ENCODE data around the gene YPEL2. TPM values are rescaled to one million over a fixed set of nuclear protein-coding genes. Genes with fewer than 3 reads are reported as not detected.

The YPEL2 gene
- total RNA-seq, 2 experiments from 2014 or later = 0.88 to 3.1 TPM

GRCh38 chr17:59424331-59424730 lies 92.9 kb downstream of the YPEL2 start:
- H4K20me1 ChIP-seq (ENCODE audit: insufficient read depth, low read length) = no peaks in the 10 kb centered on the region
- H2AFZ ChIP-seq (ENCODE audit: low read length) = no peak overlapping the region
- no TSS peak for BruUV-seq (replicated peaks)
- CTCF ChIA-PET (ENCODE audit: unreplicated experiment) = interaction anchor here (0.6 kb wide), 1 partner anchor 95 kb away, joined by 4 read pairs; no protein-coding TSS in a partner anchor
- H3K4me3 ChIP-seq (ENCODE audit: low read depth, low read length, poor library complexity, severe bottlenecking) = no peak overlapping the region
- intact Hi-C loops (cut with micrococcal nuclease; ENCODE audit: unreplicated experiment) = no loop called here
- H3K36me3 ChIP-seq (ENCODE audit: insufficient read depth, low read length) = no peaks in the 10 kb centered on the region
- POLR2A ChIA-PET = interaction anchor here (1.2 kb wide), 1 partner anchor 12 kb away, joined by 3 read pairs; no protein-coding TSS in a partner anchor
- H3K27ac ChIP-seq (ENCODE audit: low read depth, low read length, poor library complexity, severe bottlenecking) = no peak overlapping the region
- no peaks in the 10 kb centered on the region for H3K9me3 ChIP-seq (ENCODE audit: low read length)
- no peak overlapping the region for H3K4me2 ChIP-seq (ENCODE audit: low read length)
- no peaks in the 10 kb centered on the region for H3K79me2 ChIP-seq (ENCODE audit: insufficient read depth, low read depth, low read length)
- TF ChIP-seq, protein P1, sequence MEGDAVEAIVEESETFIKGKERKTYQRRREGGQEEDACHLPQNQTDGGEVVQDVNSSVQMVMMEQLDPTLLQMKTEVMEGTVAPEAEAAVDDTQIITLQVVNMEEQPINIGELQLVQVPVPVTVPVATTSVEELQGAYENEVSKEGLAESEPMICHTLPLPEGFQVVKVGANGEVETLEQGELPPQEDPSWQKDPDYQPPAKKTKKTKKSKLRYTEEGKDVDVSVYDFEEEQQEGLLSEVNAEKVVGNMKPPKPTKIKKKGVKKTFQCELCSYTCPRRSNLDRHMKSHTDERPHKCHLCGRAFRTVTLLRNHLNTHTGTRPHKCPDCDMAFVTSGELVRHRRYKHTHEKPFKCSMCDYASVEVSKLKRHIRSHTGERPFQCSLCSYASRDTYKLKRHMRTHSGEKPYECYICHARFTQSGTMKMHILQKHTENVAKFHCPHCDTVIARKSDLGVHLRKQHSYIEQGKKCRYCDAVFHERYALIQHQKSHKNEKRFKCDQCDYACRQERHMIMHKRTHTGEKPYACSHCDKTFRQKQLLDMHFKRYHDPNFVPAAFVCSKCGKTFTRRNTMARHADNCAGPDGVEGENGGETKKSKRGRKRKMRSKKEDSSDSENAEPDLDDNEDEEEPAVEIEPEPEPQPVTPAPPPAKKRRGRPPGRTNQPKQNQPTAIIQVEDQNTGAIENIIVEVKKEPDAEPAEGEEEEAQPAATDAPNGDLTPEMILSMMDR (conservative IDR thresholded peaks at IDR 0.05; ENCODE audit: low read length) = no peak
- TF ChIP-seq EZH2phosphoT487 (IDR thresholded peaks at IDR 0.05; ENCODE audit: borderline replicate concordance, low read depth, low read length) = no peak
- no peaks in the 10 kb centered on the region for H3K4me1 ChIP-seq (ENCODE audit: insufficient read depth, low read length, poor library complexity, severe bottlenecking)
- no peaks in the 10 kb centered on the region for H3K9me2 ChIP-seq (ENCODE audit: insufficient read depth, low read length)
- DNase-seq (ENCODE audit: low spot score) = no peak

DNA sequence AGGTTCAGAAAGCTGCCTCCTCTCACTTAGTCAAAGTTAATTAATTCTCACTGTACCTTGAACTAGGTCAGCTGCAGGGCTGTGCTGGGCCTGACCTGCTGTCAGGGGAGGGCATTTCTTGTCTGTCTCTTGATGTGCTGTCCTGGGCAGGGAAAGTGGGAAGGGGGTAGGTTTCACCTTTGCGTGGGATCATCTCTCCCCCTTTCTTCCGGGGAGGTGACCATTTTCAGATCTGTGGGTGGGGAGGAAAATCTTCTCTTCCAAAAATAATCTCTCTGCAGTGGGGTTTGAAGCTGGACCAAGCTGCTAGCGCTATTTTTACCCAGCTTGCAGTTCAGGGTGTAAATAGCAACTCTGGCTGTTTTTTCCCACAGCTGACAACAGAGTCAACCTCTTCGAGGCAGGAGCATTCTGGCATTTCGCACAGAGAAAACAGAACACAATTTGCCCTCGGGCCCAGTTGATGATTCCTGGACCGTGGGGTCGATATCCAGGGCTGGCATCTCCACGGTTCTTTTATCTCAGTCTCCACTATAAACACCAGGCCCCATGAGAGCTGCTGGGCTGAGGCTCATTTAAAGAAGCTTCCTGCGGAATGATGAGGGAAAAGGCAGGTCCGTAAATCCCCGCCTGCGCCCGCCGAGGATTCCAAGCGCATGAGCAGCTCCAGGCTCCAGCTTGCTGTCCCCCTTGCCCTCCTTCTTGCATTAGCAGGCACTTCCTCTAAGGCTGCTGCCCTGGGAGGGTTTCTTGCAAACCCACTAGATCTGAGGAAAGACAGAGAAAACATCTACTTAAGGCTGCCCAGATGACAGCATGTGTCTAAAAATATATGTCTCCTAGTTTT lies 93.9 kb downstream of the YPEL2 start:
- Histone ChIP-seq H4K20me1 (ENCODE audit: insufficient read depth, low read length) (no peaks in the 10 kb centered on the region), H3K4me3 (ENCODE audit: low read depth, low read length, poor library complexity, severe bottlenecking) (no peak overlapping the region), H2AFZ (ENCODE audit: low read length) (no peak overlapping the region), H3K4me1 (ENCODE audit: insufficient read depth, low read length, poor library complexity, severe bottlenecking) (no peaks in the 10 kb centered on the region), H3K36me3 (ENCODE audit: insufficient read depth, low read length) (no peaks in the 10 kb centered on the region), H3K9me3 (ENCODE audit: low read length) (no peaks in the 10 kb centered on the region), H3K9me2 (ENCODE audit: insufficient read depth, low read length) (no peaks in the 10 kb centered on the region), H3K79me2 (ENCODE audit: insufficient read depth, low read depth, low read length) (no peaks in the 10 kb centered on the region), H3K27ac (ENCODE audit: low read depth, low read length, poor library complexity, severe bottlenecking) (no peak overlapping the region), H3K4me2 (ENCODE audit: low read length) (no peak overlapping the region)
- CTCF ChIA-PET (ENCODE audit: unreplicated experiment) = no interaction called here
- no TSS peak for BruUV-seq (replicated peaks)
- no peak for DNase-seq (ENCODE audit: low spot score)
- POLR2A ChIA-PET = interaction anchor here (0.6 to 0.9 kb wide), 2 partner anchors 33 to 115 kb away, joined by 3 to 4 read pairs; no protein-coding TSS in a partner anchor
- intact Hi-C loops (cut with micrococcal nuclease; ENCODE audit: unreplicated experiment) = no loop called here
- TF ChIP-seq, protein P1 (conservative IDR thresholded peaks at IDR 0.05; ENCODE audit: low read length) = no peak
- no peak for TF ChIP-seq EZH2phosphoT487 (IDR thresholded peaks at IDR 0.05; ENCODE audit: borderline replicate concordance, low read depth, low read length)

DNA sequence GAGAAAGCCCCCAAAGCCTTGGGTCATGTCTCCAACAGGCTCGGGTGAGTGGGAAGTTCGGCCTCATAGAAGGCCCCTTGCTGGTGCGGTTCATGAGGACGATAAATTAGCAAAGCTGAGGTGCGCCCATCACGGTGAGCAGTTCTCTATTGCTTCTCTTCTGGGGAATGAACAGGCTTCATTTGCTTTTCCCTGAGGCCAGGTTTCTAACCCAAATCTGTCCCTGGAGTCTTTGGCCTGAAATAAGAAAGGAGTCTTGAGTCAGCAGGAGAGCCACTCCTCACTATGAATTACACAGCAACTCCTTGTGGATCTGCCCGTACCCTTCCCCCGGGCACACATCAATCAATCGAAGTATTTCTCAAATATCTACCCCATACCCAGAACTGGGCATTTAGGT lies 94.6 kb downstream of the YPEL2 start:
- Histone ChIP-seq H3K4me3 (ENCODE audit: low read depth, low read length, poor library complexity, severe bottlenecking) (no peak overlapping the region), H3K27ac (ENCODE audit: low read depth, low read length, poor library complexity, severe bottlenecking) (no peak overlapping the region), H4K20me1 (ENCODE audit: insufficient read depth, low read length) (no peaks in the 10 kb centered on the region), H3K9me3 (ENCODE audit: low read length) (no peaks in the 10 kb centered on the region), H3K79me2 (ENCODE audit: insufficient read depth, low read depth, low read length) (no peaks in the 10 kb centered on the region), H3K36me3 (ENCODE audit: insufficient read depth, low read length) (no peaks in the 10 kb centered on the region), H2AFZ (ENCODE audit: low read length) (no peak overlapping the region), H3K9me2 (ENCODE audit: insufficient read depth, low read length) (no peaks in the 10 kb centered on the region), H3K4me2 (ENCODE audit: low read length) (no peak overlapping the region), H3K4me1 (ENCODE audit: insufficient read depth, low read length, poor library complexity, severe bottlenecking) (no peaks in the 10 kb centered on the region)
- ChIA-PET CTCF (ENCODE audit: unreplicated experiment) (no interaction called here), POLR2A (interaction anchor here (0.9 to 1.1 kb wide), 2 partner anchors 27 to 116 kb away, joined by 3 read pairs; no protein-coding TSS in a partner anchor)
- no peak for DNase-seq (ENCODE audit: low spot score)
- no peak for TF ChIP-seq EZH2phosphoT487 (IDR thresholded peaks at IDR 0.05; ENCODE audit: borderline replicate concordance, low read depth, low read length)
- TF ChIP-seq, protein P1 (conservative IDR thresholded peaks at IDR 0.05; ENCODE audit: low read length) = no peak
- intact Hi-C loops (cut with micrococcal nuclease; ENCODE audit: unreplicated experiment) = no loop called here
- no TSS peak for BruUV-seq (replicated peaks)

Data from OCI-LY7 (cell line).